HCT116 (cell line): ENCODE results near the gene IFNLR1.

Source experiments
- CTCF ChIP-seq, 3 experiments: fragments of 200-600 bp in 1 of 3; sonication (generic) in 1 of 3; IDR thresholded peaks in 2 of 3; conservative IDR thresholded peaks in 1 of 3; 2 replicates each; pipeline ENCODE4 v1.5.1; 2012 to 2017; ENCODE audit warnings: low read depth in 2 of 3, low read length in 2 of 3, antibody characterized with exemption in 1 of 3, borderline replicate concordance in 1 of 3, control low read depth in 1 of 3, mild to moderate bottlenecking in 1 of 3, mixed read lengths in 1 of 3, mixed run types in 1 of 3, moderate library complexity in 1 of 3; ENCODE audit not compliant: insufficient read depth in 1 of 3
- EGR1 ChIP-seq: IDR thresholded peaks from 2 replicates; pipeline ENCODE4 v1.6.1; 2012; ENCODE audit warnings: low read depth
- EZH2 ChIP-seq: fragments of 200-600 bp; sonication (generic); IDR thresholded peaks from 2 replicates; pipeline ENCODE4 v1.6.1; 2017; ENCODE audit warnings: antibody characterized with exemption, mixed run types
- EZH2phosphoT487 ChIP-seq: fragments of 200-600 bp; IDR thresholded peaks from 2 replicates; pipeline ENCODE4 v1.6.1; 2018; ENCODE audit warnings: antibody characterized with exemption, borderline replicate concordance
- FOSL1 ChIP-seq: IDR thresholded peaks from 2 replicates; pipeline ENCODE4 v1.6.1; 2012; ENCODE audit warnings: low read depth
- JUND ChIP-seq: IDR thresholded peaks from 2 replicates; pipeline ENCODE4 v1.6.1; 2012
- MAX ChIP-seq: IDR thresholded peaks from 2 replicates; pipeline ENCODE4 v1.6.1; 2012
- POLR2A ChIP-seq: IDR thresholded peaks from 2 replicates; pipeline ENCODE4 v1.7.0; 2011; ENCODE audit warnings: borderline replicate concordance; ENCODE audit not compliant: insufficient read depth, insufficient read length; ENCODE audit errors: extremely low read depth
- POLR2AphosphoS5 ChIP-seq: IDR thresholded peaks from 2 replicates; pipeline ENCODE4 v1.6.1; 2011; ENCODE audit warnings: mild to moderate bottlenecking, low read depth, low read length, moderate library complexity
- RAD21 ChIP-seq: IDR thresholded peaks from 2 replicates; pipeline ENCODE4 v1.6.1; 2012; ENCODE audit warnings: low read depth, mild to moderate bottlenecking
- SIN3A ChIP-seq: IDR thresholded peaks from 2 replicates; pipeline ENCODE4 v1.6.1; 2012; ENCODE audit warnings: low read depth
- SRF ChIP-seq: IDR thresholded peaks from 2 replicates; pipeline ENCODE4 v1.6.1; 2012; ENCODE audit warnings: low read depth
- TCF7L2 ChIP-seq: IDR thresholded peaks from 2 replicates; pipeline ENCODE4 v1.7.0; 2011; ENCODE audit warnings: borderline replicate concordance, inconsistent platforms; ENCODE audit not compliant: insufficient read depth, insufficient read length; ENCODE audit errors: extremely low read depth
- ZBTB33 ChIP-seq: IDR thresholded peaks from 2 replicates; pipeline ENCODE4 v1.6.1; 2011; ENCODE audit warnings: mild to moderate bottlenecking, low read length, moderate library complexity; ENCODE audit not compliant: insufficient replicate concordance; ENCODE audit errors: extremely low read depth

- TF ChIP-seq EZH2phosphoT487 (no peak), JUND (no peak), CTCF (IDR thresholded peaks at IDR 0.05 in 2 of 3, conservative IDR thresholded peaks at IDR 0.05 in 1 of 3; ENCODE audit: borderline replicate concordance in 1 of 3, insufficient read depth in 1 of 3, low read depth in 2 of 3, low read length in 2 of 3) (no peak), SIN3A (no peak), TCF7L2 (no peak), MAX (no peak), POLR2A (no peak), POLR2AphosphoS5 (no peak), EGR1 (no peak), EZH2 (no peak), ZBTB33 (no peak), FOSL1 (no peak), SRF (no peak), RAD21 (no peak)
These were observed 437 bp downstream of the IFNLR1 start for GRCh38 chr1:24186711-24186992.
